ENCODE results near the gene COPE.
A peak's percentile ranks its signal among the peaks of the same experiment; 100 is the strongest.
"Not testable (repeated sequence)": the region's sequence is repeated elsewhere in the genome, so short reads cannot be mapped to it uniquely, and the experiment has no call there.

The COPE gene

GRCh38 chr19:18928018-18928805, 9.0 kb upstream of the COPE start:
- Mint-ChIP-seq H3K9me3 (no peaks in the 10 kb centered on the region), H3K27ac (no peak overlapping the region), H3K4me1 (ENCODE audit: low read depth) (peaks cover 2% of the 10 kb centered on the region), H3K27me3 (ENCODE audit: low read depth) (peaks cover 3% of the 10 kb centered on the region), H3K4me3 (no peak overlapping the region), H3K36me3 (ENCODE audit: low read depth) (peaks cover 17% of the 10 kb centered on the region)

GRCh38 chr19:18924684-18925213, 5.6 kb upstream of the COPE start:
- peaks cover 25% of the 10 kb centered on the region for H3K36me3 Mint-ChIP-seq (ENCODE audit: low read depth)
- H3K27ac Mint-ChIP-seq: no peak overlapping the region

GRCh38 chr19:18922228-18922985, 3.2 kb upstream of the COPE start:
- Mint-ChIP-seq H3K36me3 (ENCODE audit: low read depth) (peaks cover 27% of the 10 kb centered on the region), H3K27me3 (ENCODE audit: low read depth) (no peaks in the 10 kb centered on the region), H3K27ac (no peak overlapping the region), H3K9me3 (no peaks in the 10 kb centered on the region), H3K4me1 (ENCODE audit: low read depth) (peaks cover 10% of the 10 kb centered on the region), H3K4me3 (no peak overlapping the region)

More at GRCh38 chr19:18924684-18925213, 5.6 kb upstream of the COPE start:
- Mint-ChIP-seq H3K9me3 (no peaks in the 10 kb centered on the region), H3K4me1 (ENCODE audit: low read depth) (peaks cover 7% of the 10 kb centered on the region), H3K4me3 (no peak overlapping the region), H3K27me3 (ENCODE audit: low read depth) (no peaks in the 10 kb centered on the region)

DNA sequence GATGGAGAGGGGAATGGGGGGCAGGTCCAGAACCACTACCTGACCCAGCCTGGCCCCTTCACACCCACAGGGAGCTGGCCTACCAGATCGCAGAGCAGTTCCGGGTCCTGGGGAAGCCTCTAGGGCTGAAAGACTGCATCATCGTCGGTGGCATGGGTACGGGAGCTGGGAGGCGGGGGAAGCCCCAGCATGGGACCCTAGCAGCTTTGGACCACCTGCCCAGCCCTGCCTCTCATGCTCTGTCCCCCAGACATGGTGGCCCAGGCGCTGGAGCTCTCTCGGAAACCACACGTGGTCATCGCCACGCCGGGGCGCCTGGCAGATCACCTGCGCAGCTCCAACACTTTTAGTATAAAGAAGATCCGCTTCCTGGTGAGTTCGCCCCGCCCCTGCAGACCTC, 2.4 kb upstream of the COPE start:
- peak overlapping the region; percentile 25 for H3K4me3 Mint-ChIP-seq
- no peaks in the 10 kb centered on the region for H3K27me3 Mint-ChIP-seq (ENCODE audit: low read depth)
- no peak overlapping the region for H3K27ac Mint-ChIP-seq
- H3K9me3 Mint-ChIP-seq: no peaks in the 10 kb centered on the region
- peaks cover 14% of the 10 kb centered on the region for H3K4me1 Mint-ChIP-seq (ENCODE audit: low read depth)
- peaks cover 27% of the 10 kb centered on the region for H3K36me3 Mint-ChIP-seq (ENCODE audit: low read depth)

DNA sequence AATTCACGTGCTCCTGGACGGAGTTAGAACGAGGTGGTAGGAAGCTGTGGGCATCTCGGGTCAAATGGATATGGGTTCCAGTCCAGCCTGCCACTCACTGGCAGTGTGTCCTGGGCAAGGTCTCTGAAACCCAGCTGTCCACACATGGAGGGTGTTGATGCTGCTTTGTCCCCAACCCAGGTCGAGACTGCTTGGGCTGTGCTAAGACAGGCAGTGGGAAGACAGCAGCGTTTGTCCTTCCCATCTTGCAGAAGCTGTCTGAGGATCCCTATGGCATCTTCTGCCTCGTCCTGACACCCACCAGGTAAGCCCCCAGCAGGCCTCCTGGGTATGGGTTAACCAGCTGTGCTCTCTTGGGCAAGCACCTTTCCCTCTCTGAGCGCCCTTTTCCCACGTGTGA, 1.2 kb upstream of the COPE start:
- H3K4me1 Mint-ChIP-seq (ENCODE audit: low read depth): peaks cover 14% of the 10 kb centered on the region
- H3K27me3 Mint-ChIP-seq (ENCODE audit: low read depth): no peaks in the 10 kb centered on the region
- H3K36me3 Mint-ChIP-seq (ENCODE audit: low read depth): peaks cover 21% of the 10 kb centered on the region
- H3K27ac Mint-ChIP-seq: peak overlapping the region; percentile 89
- peak overlapping the region; percentile 94 for H3K4me3 Mint-ChIP-seq
- no peaks in the 10 kb centered on the region for H3K9me3 Mint-ChIP-seq

GRCh38 chr19:18919900-18920214, 670 bp upstream of the COPE start:
- H3K27me3 Mint-ChIP-seq (ENCODE audit: low read depth): no peaks in the 10 kb centered on the region
- H3K36me3 Mint-ChIP-seq (ENCODE audit: low read depth): peaks cover 20% of the 10 kb centered on the region
- H3K4me1 Mint-ChIP-seq (ENCODE audit: low read depth): peaks cover 17% of the 10 kb centered on the region
- peak overlapping the region; percentile 94 for H3K4me3 Mint-ChIP-seq
- no peaks in the 10 kb centered on the region for H3K9me3 Mint-ChIP-seq
- H3K27ac Mint-ChIP-seq: peak overlapping the region; percentile 89

DNA sequence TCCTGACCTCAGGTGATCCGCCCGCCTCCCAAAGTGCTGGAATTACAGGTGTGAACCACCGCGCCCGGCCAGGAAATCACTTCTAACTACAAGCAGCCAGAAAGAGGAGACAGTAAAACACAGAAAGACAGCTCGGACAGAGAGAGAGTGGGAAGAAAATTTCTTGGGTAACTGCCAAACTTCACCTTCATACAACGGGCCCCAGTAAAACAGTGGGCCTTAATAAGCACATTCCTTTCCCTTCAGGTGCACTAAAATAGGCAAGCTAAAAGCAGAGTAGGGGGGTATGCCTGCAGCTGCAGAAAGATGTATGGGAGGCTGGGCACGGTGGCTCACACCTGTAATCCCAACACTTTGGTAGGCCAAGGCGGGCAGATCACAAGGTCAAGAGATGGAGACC, 1.6 kb downstream of the COPE start:
- Mint-ChIP-seq H3K4me3 (peak overlapping the region; percentile 94), H3K36me3 (ENCODE audit: low read depth) (peaks cover 18% of the 10 kb centered on the region), H3K4me1 (ENCODE audit: low read depth) (peaks cover 17% of the 10 kb centered on the region), H3K27ac (peak overlapping the region; percentile 52)
- H3K9me3 Mint-ChIP-seq; H3K27me3 Mint-ChIP-seq (ENCODE audit: low read depth): not testable (repeated sequence)

DNA sequence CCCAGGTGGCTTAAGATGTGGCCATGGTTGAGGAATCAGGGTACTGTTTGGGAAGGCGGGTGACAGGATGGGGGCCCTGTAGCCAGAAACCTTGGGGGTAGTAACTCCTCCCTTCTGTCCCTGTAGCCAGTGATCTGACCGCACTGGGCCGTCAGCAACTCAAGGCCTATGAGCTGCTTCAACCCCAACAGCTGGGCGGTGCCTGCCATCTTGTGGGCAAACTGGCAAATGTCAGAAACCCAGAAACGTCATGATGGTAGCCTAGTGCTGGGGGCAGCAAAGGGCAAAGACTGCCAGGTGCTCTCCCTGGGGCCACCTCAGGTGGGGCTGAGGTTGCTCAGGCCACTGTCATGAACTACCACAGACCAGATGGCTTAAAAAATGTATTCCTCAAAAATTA, 3.5 kb downstream of the COPE start:
- Mint-ChIP-seq H3K27ac (no peak overlapping the region), H3K4me1 (ENCODE audit: low read depth) (peaks cover 13% of the 10 kb centered on the region), H3K9me3 (no peaks in the 10 kb centered on the region), H3K27me3 (ENCODE audit: low read depth) (no peaks in the 10 kb centered on the region), H3K36me3 (ENCODE audit: low read depth) (peaks cover 14% of the 10 kb centered on the region), H3K4me3 (peak overlapping the region; percentile 34)

- Mint-ChIP-seq H3K4me1 (ENCODE audit: low read depth) (peaks cover 10% of the 10 kb centered on the region), H3K36me3 (ENCODE audit: low read depth) (peaks cover 17% of the 10 kb centered on the region), H3K9me3 (no peaks in the 10 kb centered on the region), H3K27ac (no peak overlapping the region), H3K27me3 (ENCODE audit: low read depth) (no peaks in the 10 kb centered on the region), H3K4me3 (no peak overlapping the region)
These were observed 5.7 kb downstream of the COPE start for GRCh38 chr19:18913466-18913865.

GRCh38 chr19:18912933-18913332, 6.3 kb downstream of the COPE start:
- peaks cover 17% of the 10 kb centered on the region for H3K36me3 Mint-ChIP-seq (ENCODE audit: low read depth)
- H3K27ac Mint-ChIP-seq: no peak overlapping the region
- H3K4me1 Mint-ChIP-seq (ENCODE audit: low read depth): peaks cover 10% of the 10 kb centered on the region
- no peaks in the 10 kb centered on the region for H3K9me3 Mint-ChIP-seq
- no peak overlapping the region for H3K4me3 Mint-ChIP-seq
- no peaks in the 10 kb centered on the region for H3K27me3 Mint-ChIP-seq (ENCODE audit: low read depth)

GRCh38 chr19:18910801-18911436, 8.3 kb downstream of the COPE start:
- Mint-ChIP-seq H3K36me3 (ENCODE audit: low read depth) (peaks cover 12% of the 10 kb centered on the region), H3K27me3 (ENCODE audit: low read depth) (no peaks in the 10 kb centered on the region), H3K4me3 (no peak overlapping the region), H3K4me1 (ENCODE audit: low read depth) (peaks cover 3% of the 10 kb centered on the region), H3K27ac (no peak overlapping the region), H3K9me3 (no peaks in the 10 kb centered on the region)

- no peak overlapping the region for H3K27ac Mint-ChIP-seq
- no peak overlapping the region for H3K4me3 Mint-ChIP-seq
- H3K27me3 Mint-ChIP-seq (ENCODE audit: low read depth): no peaks in the 10 kb centered on the region
- peaks cover 16% of the 10 kb centered on the region for H3K36me3 Mint-ChIP-seq (ENCODE audit: low read depth)
- peaks cover 1% of the 10 kb centered on the region for H3K4me1 Mint-ChIP-seq (ENCODE audit: low read depth)
- H3K9me3 Mint-ChIP-seq: no peaks in the 10 kb centered on the region
These were observed 9.2 kb downstream of the COPE start for GRCh38 chr19:18910010-18910409.

GRCh38 chr19:18908917-18909619, 10.1 kb downstream of the COPE start:
- H3K4me1 Mint-ChIP-seq (ENCODE audit: low read depth): no peaks in the 10 kb centered on the region
- no peak overlapping the region for H3K4me3 Mint-ChIP-seq
- no peak overlapping the region for H3K27ac Mint-ChIP-seq

More at GRCh38 chr19:18908917-18909619, 10.1 kb downstream of the COPE start:
- Mint-ChIP-seq H3K36me3 (ENCODE audit: low read depth) (peaks cover 16% of the 10 kb centered on the region), H3K9me3 (no peaks in the 10 kb centered on the region), H3K27me3 (ENCODE audit: low read depth) (no peaks in the 10 kb centered on the region)
